Activated CD8-positive, alpha-beta T cell treated with anti-CD3 and anti-CD28 coated beads for 36 hours (primary cell): ENCODE data around the gene NAB2. TPM values are rescaled to one million over a fixed set of nuclear protein-coding genes. Genes with fewer than 3 reads are reported as not detected.

Source experiments
- ATAC-seq: fragments of 200-7000 bp; cut with Tn5 transposase; one replicate; pipeline ENCODE4 v1.10.0; 2021; ENCODE audit warnings: mild to moderate bottlenecking, moderate library complexity
- CTCF ChIA-PET: fragments of 350-600 bp; sonication (Branson Sonifier 250); formaldehyde crosslinking; loops from one replicate; lab custom pipeline; 2021; ENCODE audit warnings: antibody characterized with exemption; lab: Charles Lee
- POLR2A ChIA-PET: fragments of 350-600 bp; sonication (Branson Sonifier 250); formaldehyde crosslinking; loops from one replicate; lab custom pipeline; 2021; ENCODE audit warnings: antibody characterized with exemption; lab: Charles Lee
- DNase-seq: peaks from one replicate; pipeline ENCODE4 v3.0.0-alpha.2; 2020
- H3K27ac Mint-ChIP-seq: one replicate; pipeline ENCODE4 v1.8.0; 2021; ENCODE audit warnings: mild to moderate bottlenecking, mixed read lengths
- H3K27me3 Mint-ChIP-seq: one replicate; pipeline ENCODE4 v1.8.0; 2021; ENCODE audit warnings: mixed read lengths
- H3K36me3 Mint-ChIP-seq: one replicate; pipeline ENCODE4 v1.8.0; 2021; ENCODE audit warnings: low read depth, mixed read lengths
- H3K4me1 Mint-ChIP-seq: one replicate; pipeline ENCODE4 v1.8.0; 2021; ENCODE audit warnings: low read depth, mixed read lengths
- H3K4me3 Mint-ChIP-seq: one replicate; pipeline ENCODE4 v1.8.0; 2021; ENCODE audit warnings: mild to moderate bottlenecking, moderate library complexity, mixed read lengths
- H3K9me3 Mint-ChIP-seq: one replicate; pipeline ENCODE4 v1.8.0; 2021; ENCODE audit warnings: mixed read lengths
- intact Hi-C: fragments of 100-400 bp; cut with micrococcal nuclease; formaldehyde crosslinking; loops from one replicate; pipeline ENCODE4 v1.10.0; 2022
- total RNA-seq, 2 experiments: library from RNA; stranded (reverse); gene quantifications; one replicate each; pipeline ENCODE4 v1.2.3, GENCODE V29; 2021
- TF ChIP-seq, protein P1 (sequence below): fragments of 200-600 bp; IDR thresholded peaks from one replicate; pipeline ENCODE4 v1.8.0; 2022; ENCODE audit warnings: antibody characterized with exemption, mild to moderate bottlenecking

NAB2 gene
- total RNA-seq, 2 experiments from 2014 or later: 69.3 to 70.8 TPM

DNA sequence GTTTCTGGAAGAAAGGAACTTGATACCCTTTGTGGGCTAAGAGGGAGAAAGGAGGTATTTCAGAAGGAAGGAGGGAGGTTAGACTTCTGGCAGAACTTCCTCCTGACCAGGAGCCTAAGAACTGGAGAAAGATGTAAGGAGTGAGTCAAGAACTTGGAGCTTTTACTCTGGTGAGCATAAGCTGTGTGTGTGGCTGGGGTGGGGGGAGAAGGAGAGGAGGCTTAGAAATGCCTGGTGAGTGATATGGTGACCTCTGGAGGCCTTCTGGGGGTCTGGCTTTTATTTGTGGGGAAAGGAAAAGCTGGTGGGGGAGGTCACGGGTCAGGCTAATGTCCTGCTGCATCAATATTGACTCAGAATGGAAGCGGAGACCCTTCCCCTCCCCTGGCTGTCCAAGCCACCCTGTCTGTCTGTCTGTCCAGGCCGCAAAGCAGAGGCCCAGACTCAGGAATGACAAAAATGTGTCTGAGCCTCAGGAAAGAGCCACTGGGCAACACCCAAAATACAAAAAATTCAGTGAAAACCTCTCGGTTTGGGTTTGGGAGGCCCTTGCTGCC is 44.2 kb downstream of the NAB2 start:
- DNase-seq (no peak), ATAC-seq (no peak)
- H3K27me3 Mint-ChIP-seq: no peaks in the 10 kb centered on the region
- TF ChIP-seq, protein P1, sequence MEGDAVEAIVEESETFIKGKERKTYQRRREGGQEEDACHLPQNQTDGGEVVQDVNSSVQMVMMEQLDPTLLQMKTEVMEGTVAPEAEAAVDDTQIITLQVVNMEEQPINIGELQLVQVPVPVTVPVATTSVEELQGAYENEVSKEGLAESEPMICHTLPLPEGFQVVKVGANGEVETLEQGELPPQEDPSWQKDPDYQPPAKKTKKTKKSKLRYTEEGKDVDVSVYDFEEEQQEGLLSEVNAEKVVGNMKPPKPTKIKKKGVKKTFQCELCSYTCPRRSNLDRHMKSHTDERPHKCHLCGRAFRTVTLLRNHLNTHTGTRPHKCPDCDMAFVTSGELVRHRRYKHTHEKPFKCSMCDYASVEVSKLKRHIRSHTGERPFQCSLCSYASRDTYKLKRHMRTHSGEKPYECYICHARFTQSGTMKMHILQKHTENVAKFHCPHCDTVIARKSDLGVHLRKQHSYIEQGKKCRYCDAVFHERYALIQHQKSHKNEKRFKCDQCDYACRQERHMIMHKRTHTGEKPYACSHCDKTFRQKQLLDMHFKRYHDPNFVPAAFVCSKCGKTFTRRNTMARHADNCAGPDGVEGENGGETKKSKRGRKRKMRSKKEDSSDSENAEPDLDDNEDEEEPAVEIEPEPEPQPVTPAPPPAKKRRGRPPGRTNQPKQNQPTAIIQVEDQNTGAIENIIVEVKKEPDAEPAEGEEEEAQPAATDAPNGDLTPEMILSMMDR: no peak
- H3K9me3 Mint-ChIP-seq: no peaks in the 10 kb centered on the region
- H3K4me1 Mint-ChIP-seq: peaks cover 11% of the 10 kb centered on the region
- intact Hi-C loops: no loop called here
- ChIA-PET POLR2A (interaction anchor here (1.1 kb wide), 1 partner anchor 128 kb away, joined by 3 read pairs; no protein-coding TSS in a partner anchor), CTCF (interaction anchor here (1.2 to 1.4 kb wide), 2 partner anchors 9 to 102 kb away, joined by 3 to 6 read pairs; no protein-coding TSS in a partner anchor)
- no peak overlapping the region for H3K4me3 Mint-ChIP-seq
- no peak overlapping the region for H3K27ac Mint-ChIP-seq
- H3K36me3 Mint-ChIP-seq: no peaks in the 10 kb centered on the region

DNA sequence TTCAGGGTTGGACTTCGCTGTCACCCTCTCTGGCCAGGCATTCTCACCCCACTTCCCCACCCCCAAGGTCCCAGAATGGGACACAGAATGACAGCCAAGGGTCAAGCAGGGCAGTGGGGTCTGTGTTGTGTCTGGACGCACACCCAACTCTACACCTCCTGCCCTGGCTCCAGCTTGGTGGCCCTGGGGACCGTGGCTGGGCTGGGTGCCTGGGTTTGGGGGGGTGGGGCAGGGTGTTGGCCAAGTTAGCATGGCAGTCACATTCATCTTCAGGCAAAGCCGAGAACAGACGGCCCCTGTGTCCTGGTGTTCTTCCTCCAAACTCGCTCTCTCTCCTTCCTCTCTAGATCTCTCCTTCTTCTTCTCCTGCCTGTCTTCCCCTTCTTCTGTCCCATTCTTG is 45.0 kb downstream of the NAB2 start:
- CTCF ChIA-PET: interaction anchor here (1.2 kb wide), 1 partner anchor 10 kb away, joined by 6 read pairs; no protein-coding TSS in a partner anchor
- ATAC-seq (no peak), DNase-seq (no peak)
- intact Hi-C loops: no loop called here
- H3K4me1 Mint-ChIP-seq: peaks cover 11% of the 10 kb centered on the region
- no peaks in the 10 kb centered on the region for H3K27me3 Mint-ChIP-seq
- TF ChIP-seq, protein P1: no peak
- POLR2A ChIA-PET: no interaction called here
- H3K36me3 Mint-ChIP-seq: no peaks in the 10 kb centered on the region
- no peak overlapping the region for H3K27ac Mint-ChIP-seq
- no peaks in the 10 kb centered on the region for H3K9me3 Mint-ChIP-seq
- no peak overlapping the region for H3K4me3 Mint-ChIP-seq

DNA sequence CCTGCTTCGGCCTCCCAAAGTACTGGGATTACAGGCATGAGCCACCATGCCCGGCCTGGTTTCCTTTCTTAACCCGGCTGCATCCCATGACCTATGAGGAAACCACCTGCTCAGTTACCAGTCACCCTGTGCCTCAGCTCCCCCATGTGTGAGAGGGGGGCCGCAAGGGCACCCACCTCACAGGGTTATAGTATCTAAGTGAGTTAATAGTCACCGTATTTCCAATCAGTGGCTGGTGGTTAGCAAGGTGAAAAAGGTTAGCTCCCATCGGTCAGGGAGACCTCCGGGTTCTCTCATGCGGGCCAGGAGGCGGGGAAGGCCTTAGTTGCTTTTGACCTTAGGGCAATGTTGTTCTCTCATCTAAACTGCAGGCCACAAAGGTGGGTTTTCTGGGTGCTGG is 46.0 kb downstream of the NAB2 start:
- DNase-seq (no peak), ATAC-seq (no peak)
- Mint-ChIP-seq H3K36me3 (no peaks in the 10 kb centered on the region), H3K4me3 (no peak overlapping the region), H3K9me3 (no peaks in the 10 kb centered on the region), H3K27ac (no peak overlapping the region), H3K27me3 (no peaks in the 10 kb centered on the region), H3K4me1 (peaks cover 7% of the 10 kb centered on the region)
- ChIA-PET POLR2A (interaction anchor here (0.8 kb wide), 1 partner anchor 17 kb away, joined by 4 read pairs; no protein-coding TSS in a partner anchor), CTCF (no interaction called here)
- TF ChIP-seq, protein P1: no peak
- intact Hi-C loops: no loop called here

DNA sequence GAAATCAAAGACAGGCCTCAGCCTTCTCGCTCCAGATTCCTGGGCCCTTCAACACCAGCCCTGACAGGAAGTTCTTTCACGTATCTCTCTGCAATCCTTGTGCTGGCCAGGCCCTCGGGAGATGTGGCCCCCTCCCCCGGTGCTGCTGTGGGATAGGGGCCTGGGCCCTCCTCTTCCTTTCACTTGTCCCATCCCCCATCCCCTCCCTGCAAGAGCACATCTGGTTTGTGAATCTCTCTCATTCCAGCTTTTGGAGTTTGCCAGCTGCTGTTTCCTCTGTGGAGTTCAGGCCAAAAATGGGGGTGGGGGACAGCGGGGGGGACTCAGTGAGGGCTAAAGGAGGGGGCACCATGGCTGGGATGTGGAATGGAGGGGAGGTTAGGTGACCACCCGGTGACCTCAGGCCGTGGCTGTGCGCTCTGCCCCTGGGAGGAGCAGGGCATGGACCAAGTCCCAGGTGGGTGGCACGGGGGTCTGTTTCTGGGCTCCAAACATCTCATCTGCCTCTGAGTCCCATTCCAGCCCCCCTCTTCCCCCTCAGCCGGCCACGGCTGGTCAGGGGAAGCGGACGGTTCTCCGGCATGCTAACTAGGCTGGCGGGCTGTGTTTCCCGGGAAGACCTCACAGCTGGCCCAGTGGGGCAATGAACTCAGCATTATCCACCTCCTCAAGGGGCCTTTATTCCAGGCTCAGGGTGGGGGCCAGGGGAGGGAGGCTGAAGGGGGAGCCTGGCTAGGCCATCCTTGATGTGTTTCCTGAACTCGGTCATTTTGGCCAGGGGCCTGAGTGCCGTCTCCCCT is 46.8 kb downstream of the NAB2 start:
- peaks cover 3% of the 10 kb centered on the region for H3K4me1 Mint-ChIP-seq
- H3K27ac Mint-ChIP-seq: no peak overlapping the region
- no peaks in the 10 kb centered on the region for H3K27me3 Mint-ChIP-seq
- CTCF ChIA-PET: interaction anchor here (0.9 to 1.2 kb wide), 2 partner anchors 12 to 15 kb away, joined by 3 read pairs; no protein-coding TSS in a partner anchor
- H3K9me3 Mint-ChIP-seq: no peaks in the 10 kb centered on the region
- intact Hi-C loops: no loop called here
- H3K36me3 Mint-ChIP-seq: no peaks in the 10 kb centered on the region
- no peak for DNase-seq
- H3K4me3 Mint-ChIP-seq: no peak overlapping the region
- POLR2A ChIA-PET: interaction anchor here (0.8 to 0.9 kb wide), 2 partner anchors 8 to 17 kb away, joined by 3 to 4 read pairs; no protein-coding TSS in a partner anchor
- TF ChIP-seq, protein P1: no peak
- no peak for ATAC-seq
